Left renal pelvis (tissue), 4 donors: ENCODE data around the gene U2AF1L4. TPM values are rescaled to one million over a fixed set of nuclear protein-coding genes. Genes with fewer than 3 reads are reported as not detected.
A peak's percentile ranks its signal among the peaks of the same experiment; 100 is the strongest.

ENCODE experiments used
- DNase-seq, 4 donors: peaks; one replicate each; pipeline ENCODE4 v3.0.0-alpha.2; 2013; ENCODE audit warnings: low read depth in 4 of 4, low spot score in 3 of 4
- polyA plus RNA-seq, 4 donors: library from polyadenylated mRNA; unstranded; fragments of 120-200 nt; gene quantifications; one replicate each; pipeline ENCODE4 v1.2.1, GENCODE V29; 2013; ENCODE audit not compliant: insufficient read length in 4 of 4

U2AF1L4 gene
- polyA plus RNA-seq, 4 donors: 17.2 to 22.0 (median 18.6) TPM

- DNase-seq: no peak
These were observed 14.5 kb upstream of the U2AF1L4 start for GRCh38 chr19:35759697-35760096.

DNA sequence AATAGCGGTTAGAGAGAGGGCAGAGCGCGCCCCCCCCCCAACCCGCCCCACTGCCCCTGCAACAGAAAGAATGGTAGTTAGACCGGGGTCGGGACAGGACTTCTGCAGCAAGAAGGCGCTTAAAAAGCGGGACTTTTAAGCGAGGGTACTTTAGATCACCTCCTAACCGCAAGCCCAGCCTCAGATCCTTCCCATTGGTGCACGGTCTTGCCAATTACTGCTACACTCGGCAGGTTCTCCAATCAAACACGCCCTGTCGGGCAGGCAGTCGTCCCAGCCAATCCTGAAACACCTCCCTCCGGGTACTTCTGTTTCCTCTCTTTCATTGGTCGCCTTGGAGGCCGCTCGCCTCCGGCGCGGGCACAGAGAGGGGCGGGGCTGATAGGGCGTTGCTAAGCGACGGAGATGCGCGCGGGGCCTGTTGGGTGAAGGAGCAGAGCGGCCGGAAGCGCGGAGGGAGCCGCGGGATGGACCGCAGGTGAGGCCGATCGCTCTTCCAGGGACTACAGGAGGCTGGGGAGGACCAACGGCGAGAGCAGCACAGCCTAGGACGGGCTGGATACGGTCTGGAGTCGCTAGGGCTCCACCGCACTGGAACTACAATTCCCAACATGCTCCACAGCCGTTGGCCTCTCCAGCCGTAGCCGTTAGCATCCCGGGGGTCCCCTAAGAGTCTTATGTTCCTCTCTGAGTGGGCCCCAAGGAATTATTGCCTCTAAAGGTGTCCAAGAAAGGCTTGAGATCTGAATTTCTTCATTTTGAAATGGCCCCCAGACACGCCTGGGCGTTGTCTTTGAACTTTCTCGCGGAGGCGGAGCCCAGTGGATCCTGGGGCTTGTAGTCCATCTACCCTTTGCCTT, 12.8 kb upstream of the U2AF1L4 start, which contains the start of gene PROSER3:
TSS of gene PROSER3 (plus strand) at position 428 of the 860 bp plus-strand sequence. CDS start at position 468, 40 bp downstream.
- peak; percentile 97 to 99 (median 98) for DNase-seq

DNA sequence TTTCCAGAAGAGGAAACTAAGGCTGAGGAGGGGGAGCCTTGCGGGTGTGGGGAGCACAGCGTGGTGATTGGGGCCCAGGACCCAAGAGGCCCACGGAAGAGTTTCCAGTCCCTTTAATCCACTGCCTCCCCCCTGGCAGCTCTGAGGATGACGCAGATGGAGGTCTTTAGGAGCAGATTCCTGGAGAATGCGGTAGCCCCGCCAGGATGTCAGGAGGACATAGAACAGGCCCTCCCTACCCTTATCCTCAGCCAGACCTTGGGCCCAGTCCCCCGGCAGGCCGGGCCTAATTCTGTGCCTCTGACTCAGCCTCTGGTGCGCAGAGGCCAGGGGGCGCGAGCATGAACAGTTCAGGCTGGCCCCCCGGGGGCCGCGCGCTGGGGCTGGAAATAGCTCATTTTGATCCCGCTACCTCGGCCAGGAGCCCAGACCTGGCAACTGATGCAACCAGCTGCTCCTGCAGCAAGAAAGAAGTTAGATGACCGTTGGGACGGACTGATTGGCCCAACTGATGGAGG, 12.1 kb upstream of the U2AF1L4 start:
- DNase-seq: no peak

- DNase-seq: no peak
These were observed 11.4 kb upstream of the U2AF1L4 start, which contains the start of gene HSPB6 for GRCh38 chr19:35756377-35757230. HSPB6 (minus strand) TSS chr19:35757029; CDS start chr19:35757008, 21 bp downstream.

- no peak for DNase-seq
These were observed 10.5 kb upstream of the U2AF1L4 start for GRCh38 chr19:35755550-35756376.

DNA sequence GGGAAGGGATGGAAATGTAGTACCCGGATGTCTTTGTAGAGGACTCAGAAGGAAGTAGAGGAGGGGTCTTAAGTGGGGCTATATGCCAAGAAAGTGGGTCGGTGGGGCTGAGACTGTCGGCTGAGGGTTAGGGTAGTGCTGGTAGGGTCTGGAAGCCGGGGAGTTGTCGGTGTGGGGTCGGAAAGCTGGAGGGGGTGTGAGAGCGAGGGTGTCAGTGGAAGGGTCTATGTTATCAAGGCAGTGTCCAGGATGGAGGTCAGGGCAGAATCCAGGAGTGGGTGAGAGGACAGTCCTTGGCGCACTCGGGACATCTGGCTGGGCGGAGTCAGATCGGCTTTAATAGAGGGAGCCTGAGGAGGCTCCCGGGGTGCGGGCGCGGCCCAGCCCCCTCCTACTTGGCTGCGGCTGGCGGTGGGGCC, 9.9 kb upstream of the U2AF1L4 start:
- DNase-seq: no peak

GRCh38 chr19:35754370-35755130, 9.3 kb upstream of the U2AF1L4 start:
- no peak for DNase-seq

- DNase-seq: no peak
These were observed 8.6 kb upstream of the U2AF1L4 start for GRCh38 chr19:35753634-35754369.

- no peak for DNase-seq
These were observed 7.6 kb upstream of the U2AF1L4 start for GRCh38 chr19:35752746-35753350.

DNA sequence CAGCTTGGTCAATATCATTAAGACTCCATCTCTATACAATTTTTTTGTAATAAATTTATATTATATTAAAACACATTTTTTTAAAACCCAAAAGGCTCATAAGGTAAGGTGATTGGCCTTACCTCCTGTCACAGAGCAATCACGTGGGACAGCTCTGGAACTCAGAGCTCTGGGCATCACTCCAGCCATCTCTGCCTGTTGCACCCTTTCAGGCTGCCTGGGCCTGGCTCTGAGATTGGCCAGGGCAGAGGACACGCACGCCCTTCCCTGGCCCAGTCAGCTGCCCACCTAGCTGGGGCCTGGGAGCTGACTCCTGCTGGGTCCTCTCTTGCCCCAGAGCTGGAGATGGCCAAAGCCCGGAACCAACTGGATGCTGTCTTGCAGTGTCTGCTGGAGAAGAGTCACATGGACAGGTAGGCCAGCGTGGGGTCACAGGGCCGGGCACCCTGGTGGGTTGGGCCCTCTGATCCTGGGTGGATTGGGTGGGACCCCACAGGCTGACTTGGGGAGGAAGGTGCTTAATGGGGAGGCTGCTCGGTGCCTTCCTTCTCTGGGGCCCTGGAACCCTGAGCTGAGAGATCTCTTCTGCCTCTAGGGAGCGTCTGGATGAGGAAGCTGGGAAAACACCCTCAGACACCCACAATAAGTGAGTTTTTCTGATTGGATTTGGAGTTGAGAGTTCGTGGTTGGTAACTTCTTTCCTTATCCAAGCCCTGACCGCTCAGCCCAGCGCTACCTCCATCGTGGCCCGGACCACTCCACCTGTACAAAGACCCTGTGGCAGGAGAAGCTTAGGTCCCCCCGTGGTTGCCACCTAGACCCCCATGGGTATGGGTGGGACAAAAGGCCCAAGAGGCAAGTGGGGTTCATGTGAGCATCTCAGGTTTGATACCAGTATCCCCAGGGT, 6.9 kb upstream of the U2AF1L4 start:
- no peak for DNase-seq

GRCh38 chr19:35750167-35750566, 4.9 kb upstream of the U2AF1L4 start:
- DNase-seq: no peak

DNA sequence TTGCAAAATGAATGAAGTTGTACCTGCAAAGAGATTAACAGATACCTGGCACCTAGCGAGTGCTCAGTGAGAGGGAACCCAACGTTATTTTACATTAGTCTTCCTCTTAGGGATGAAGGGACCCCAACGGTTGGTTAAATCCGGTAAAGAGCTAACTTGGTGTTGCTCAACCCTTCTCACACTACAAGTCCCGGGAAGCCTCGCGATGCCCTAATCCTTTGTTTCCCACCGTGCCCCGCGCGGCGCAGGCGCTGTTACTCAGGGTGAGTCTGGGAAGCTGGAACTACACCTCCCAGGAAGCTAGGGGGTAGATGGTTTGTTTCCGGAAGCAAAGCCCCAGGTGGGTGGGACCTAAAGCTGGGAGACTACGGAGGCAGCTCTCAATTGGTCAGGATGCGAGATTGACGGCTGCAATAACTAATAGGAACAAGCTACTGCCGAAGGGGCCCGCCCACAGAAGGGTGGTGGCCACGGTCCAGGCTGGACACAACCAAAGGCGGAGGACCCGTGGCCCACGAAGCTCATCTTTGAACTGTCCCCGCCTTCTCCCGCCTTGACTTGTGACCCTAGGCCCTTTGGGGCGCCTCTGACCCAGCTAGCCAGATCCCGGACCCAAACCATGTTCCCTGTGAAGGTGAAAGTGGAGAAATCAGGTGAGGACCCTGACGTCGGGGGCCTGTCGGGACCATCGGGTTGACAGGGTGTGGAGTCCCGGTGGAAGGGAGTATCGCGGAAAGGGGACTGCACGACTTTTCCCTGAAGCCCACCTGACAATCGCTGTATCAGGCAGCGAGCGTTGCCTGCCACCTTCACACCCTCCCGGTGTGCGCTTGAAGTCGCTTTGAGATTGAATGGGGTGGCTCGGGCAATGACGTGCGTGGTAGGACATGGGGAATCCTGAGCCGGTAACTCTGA, 3.1 kb upstream of the U2AF1L4 start, which contains the start of gene LIN37:
TSS of gene LIN37 (plus strand) at position 471 of the 915 bp plus-strand sequence. CDS start at position 620, 149 bp downstream.
- DNase-seq: peak; percentile 98 to 99 (median 98)

DNA sequence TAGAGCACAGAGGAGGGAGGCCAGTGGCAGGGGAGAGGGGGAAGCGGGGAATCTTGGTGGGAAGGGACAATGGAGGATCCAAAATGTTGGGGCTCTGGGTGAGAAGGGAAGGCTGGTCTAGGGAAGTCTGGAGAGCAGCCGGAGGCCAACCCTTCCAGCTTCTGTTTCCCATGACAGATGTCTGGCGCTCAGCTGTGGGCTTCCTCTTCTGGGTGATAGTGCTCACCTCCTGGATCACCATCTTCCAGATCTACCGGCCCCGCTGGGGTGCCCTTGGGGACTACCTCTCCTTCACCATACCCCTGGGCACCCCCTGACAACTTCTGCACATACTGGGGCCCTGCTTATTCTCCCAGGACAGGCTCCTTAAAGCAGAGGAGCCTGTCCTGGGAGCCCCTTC, 1.3 kb upstream of the U2AF1L4 start:
- DNase-seq: no peak

DNA sequence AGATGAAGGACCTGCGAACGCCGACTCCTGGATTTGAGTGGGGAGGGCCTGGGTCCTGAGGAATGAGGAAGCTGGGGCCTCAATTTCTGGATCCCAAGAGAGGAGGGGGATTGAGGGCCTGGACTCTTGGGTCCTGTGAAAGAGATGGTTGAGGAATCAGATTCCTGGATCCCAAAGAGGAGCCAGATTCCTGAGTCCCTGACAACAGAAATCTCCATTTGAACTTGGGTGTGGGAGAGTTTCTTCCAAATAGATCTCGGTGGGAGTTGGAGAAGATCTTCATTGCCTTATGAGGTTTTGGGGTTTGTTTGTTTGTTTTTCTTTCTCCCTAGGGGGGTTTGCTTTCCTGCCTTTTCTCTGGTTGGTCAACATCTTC, 857 bp upstream of the U2AF1L4 start:
- no peak for DNase-seq

- DNase-seq: peak; percentile 85 to 93 (median 91)
These were observed 539 bp downstream of the U2AF1L4 start for GRCh38 chr19:35744430-35745327.
